Activated naive CD8-positive, alpha-beta T cell treated with anti-CD3 and anti-CD28 coated beads, Interleukin-2, amount 50 U/mL, for 16 hours (primary cell): ENCODE data around the gene IGLON5.

Experiments
- DNase-seq: peaks from one replicate; pipeline ENCODE4 v3.0.0-alpha.2; 2020; ENCODE audit warnings: low read depth, low spot score

IGLON5 gene

GRCh38 chr19:51311351-51312257 lies at the start of gene IGLON5:
TSS of gene IGLON5 (plus strand) at chr19:51311644. CDS start at chr19:51311848, 204 bp downstream.
- DNase-seq: no peak

DNA sequence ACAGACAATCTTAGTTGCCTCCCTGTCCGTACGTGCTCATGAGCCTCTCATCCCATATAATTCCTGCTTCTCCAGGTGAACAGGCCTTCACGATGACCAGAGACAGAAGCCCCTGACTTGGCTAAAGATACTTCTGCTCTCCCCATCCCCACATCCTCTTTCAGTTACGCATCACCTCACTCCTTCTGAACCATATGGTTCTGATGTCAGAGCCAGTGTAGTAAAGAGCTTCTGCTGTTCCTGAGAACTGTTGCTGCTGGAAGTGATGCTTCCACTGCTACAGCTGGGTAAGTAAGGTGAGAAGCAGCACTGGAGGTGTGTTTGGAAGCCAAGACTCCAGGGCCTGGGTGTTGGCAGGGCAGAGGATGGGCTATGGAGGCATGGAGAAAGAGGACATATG lies 47.6 kb upstream of the IGLON5 start:
- no peak for DNase-seq

- DNase-seq: no peak
Observed at GRCh38 chr19:51271067-51271466, 40.4 kb upstream of the IGLON5 start.

DNA sequence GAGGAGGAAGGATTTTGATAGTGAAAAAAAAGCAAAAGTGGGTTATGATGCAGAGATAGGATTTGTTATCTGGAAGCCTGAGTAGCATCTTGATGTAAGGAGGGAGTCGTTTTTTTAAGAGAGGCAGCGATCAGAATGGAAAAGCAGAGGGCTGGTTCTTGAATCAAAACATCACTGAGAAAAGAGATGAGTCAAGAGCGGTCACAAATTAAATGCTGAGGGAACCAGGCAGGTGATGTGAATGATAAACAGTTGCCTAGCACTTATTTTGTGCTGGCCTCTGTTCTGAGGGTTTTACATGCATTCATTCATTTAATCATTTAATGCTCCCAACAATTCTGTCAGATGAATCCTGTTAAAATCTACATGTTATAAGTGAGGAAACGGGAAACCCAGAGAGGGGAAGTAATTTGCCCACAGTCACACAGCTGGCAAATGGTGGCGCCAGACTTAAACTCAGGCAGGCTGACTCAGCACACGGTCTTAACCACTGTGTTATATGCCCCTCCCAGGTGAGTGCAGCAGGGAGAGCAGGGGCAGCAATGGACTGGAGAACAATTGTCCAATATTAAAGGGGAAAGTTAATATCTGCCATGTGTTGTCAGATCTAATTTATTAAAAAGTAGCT lies 39.1 kb upstream of the IGLON5 start:
- no peak for DNase-seq

DNA sequence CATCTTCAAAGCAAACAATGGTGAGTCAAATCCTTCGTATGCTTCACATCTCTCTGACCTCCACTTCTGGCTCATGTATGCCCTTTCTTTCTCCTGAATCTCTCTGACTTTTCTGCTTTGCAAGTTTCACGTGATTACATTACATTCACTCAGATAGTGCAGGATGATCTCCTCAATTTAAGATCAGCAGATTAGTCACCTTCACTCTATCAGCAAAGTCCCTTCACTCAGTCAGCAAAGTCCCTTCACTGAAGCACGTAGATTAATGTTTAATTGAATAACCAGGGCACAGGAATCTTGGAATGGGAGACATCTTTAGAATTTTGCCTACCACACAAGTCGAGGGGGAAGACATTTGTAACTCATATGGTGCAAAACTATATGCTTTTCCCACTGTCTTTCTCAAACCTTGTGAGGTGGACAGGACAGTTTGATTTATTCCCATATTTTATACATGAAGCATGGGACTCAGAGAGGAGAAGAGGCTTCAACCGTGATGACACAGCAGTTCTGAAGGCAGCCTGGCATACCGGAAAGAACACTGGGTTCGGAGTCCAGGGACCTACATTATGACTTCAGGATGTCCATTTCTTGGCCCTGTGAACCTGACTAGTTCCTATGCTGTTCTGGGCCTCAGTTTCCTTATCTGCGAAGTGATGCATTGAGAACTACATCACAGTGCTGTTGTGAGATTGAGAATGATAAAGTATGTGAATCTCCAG lies 37.2 kb upstream of the IGLON5 start:
- DNase-seq: no peak

- no peak for DNase-seq
Observed at GRCh38 chr19:51277112-51277511, 34.3 kb upstream of the IGLON5 start.

- DNase-seq: no peak
Observed at GRCh38 chr19:51282335-51282734, 29.1 kb upstream of the IGLON5 start.

DNA sequence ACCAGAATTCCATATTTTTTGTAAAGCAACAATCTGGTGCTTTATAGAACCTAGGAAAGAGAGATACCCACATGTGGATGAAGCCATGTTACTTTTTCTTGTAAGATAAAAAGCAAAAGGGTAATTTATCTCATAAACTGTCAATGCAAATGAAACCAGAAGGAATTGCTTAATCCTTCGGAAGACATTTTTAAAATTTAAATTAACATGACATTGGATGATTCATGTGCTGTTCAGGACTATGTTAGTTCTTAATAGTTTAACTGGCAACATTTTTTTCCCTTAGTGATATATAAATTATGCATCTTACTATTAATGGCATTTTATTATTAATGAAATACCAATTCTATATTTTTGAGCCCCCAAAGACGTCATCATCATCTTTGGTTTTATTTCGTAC lies 25.8 kb upstream of the IGLON5 start:
- no peak for DNase-seq

DNA sequence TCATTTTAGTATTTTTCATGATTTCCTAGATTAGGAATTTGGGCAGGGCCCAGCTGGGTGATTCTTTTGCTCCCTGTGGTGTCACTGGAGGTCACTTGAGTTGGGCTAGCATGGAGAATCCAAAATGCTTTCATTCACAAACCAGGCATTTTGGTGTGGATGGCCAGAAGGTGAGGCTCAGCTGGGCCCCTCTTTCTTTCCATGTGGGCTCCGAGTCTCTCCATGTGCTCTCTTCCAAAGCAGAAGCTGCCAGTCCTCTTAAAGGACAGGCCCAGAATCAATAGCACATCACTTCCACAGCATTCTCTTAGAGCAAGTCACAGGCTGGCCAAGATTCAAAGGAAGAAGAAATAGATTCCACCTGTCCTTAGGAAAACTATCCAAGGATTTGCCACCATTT lies 21.8 kb upstream of the IGLON5 start:
- no peak for DNase-seq

DNA sequence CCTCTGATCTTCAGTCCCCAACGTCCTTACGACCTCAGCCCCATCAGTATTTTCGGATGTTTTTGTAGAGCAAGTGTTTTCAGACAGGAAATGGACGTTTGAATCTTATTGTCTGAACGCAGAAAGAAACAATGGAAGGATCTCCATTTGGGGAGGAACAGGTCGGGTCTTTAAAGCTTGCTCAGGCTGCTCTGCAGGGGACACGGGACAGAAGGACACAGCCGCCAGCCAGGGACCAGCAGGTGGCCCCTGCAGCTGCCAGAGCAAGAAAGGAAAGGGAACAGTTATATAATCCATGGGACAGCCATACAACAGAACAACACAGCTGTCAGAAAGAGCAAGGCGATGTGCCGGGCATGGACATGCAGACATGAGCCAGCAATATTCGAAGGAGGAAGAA lies 18.5 kb upstream of the IGLON5 start:
- DNase-seq: no peak

DNA sequence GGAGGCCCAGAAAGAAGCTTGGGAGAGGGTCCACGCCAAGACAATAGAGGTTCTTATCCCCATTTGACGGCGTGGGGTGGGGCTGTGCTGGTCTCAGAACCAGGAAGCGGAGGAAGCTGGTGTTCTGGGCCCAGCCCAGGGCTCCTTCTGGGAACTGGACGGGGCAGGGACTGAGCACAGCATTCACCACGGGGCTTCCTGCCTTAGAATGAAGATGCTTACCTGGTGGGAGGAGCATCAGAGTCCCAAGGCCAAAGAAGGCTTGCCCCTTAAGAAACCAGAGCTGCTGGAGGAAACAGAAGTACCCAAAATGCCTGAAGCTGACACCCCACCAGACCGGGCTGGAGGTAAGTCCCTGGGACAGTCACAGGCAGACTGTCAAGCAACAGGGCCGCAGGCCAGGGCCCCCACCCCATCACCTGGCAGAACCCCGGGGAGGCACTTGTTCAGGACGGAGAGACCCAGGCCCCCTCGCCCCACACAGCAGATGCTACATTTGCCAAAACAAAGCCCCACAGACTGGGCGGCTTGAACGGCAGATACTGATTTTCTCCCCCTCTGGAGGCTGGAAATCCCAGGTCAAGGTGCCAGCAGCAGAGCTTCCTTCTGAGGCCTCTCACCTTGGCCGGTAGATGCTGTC lies 17.8 kb upstream of the IGLON5 start:
- no peak for DNase-seq

GRCh38 chr19:51294211-51294976 lies 17.1 kb upstream of the IGLON5 start:
- no peak for DNase-seq

- DNase-seq: no peak
Observed at GRCh38 chr19:51294977-51295375, 16.5 kb upstream of the IGLON5 start.

- DNase-seq: no peak
Observed at GRCh38 chr19:51295382-51296126, 15.9 kb upstream of the IGLON5 start.

- DNase-seq: no peak
Observed at GRCh38 chr19:51296336-51297093, 14.9 kb upstream of the IGLON5 start.

GRCh38 chr19:51297406-51297805 lies 14.0 kb upstream of the IGLON5 start:
- DNase-seq: no peak

GRCh38 chr19:51301266-51301665 lies 10.2 kb upstream of the IGLON5 start:
- no peak for DNase-seq

- no peak for DNase-seq
Observed at GRCh38 chr19:51305479-51305878, 6.0 kb upstream of the IGLON5 start.

- no peak for DNase-seq
Observed at GRCh38 chr19:51316688-51317087, 5.2 kb downstream of the IGLON5 start.

GRCh38 chr19:51317376-51317775 lies 5.9 kb downstream of the IGLON5 start:
- no peak for DNase-seq
